OCI-LY1 (cell line): Measurements from ENCODE around the gene AP3D1.

Source experiments
- H2AFZ ChIP-seq: fragments of 200-600 bp; sonication (generic), shearing (Covaris generic); 2 replicates; pipeline ENCODE4 v1.6.0; 2014; ENCODE audit warnings: antibody characterized with exemption, mild to moderate bottlenecking, low read length
- H3F3A ChIP-seq: fragments of 200-600 bp; sonication (generic), shearing (Covaris generic); 2 replicates; pipeline ENCODE4 v1.6.0; 2014; ENCODE audit warnings: mild to moderate bottlenecking, antibody characterized with exemption, low read length, moderate library complexity; ENCODE audit not compliant: insufficient read depth
- H3K27ac ChIP-seq: fragments of 200-600 bp; sonication (generic); 2 replicates; pipeline ENCODE4 v1.5.1; 2014; ENCODE audit warnings: low read length, mixed run types, mild to moderate bottlenecking, low read depth; ENCODE audit not compliant: poor library complexity, severe bottlenecking
- H3K27me3 ChIP-seq: fragments of 200-600 bp; sonication (generic); 2 replicates; pipeline ENCODE4 v1.6.0; 2014; ENCODE audit warnings: antibody characterized with exemption, mild to moderate bottlenecking, low read length, moderate library complexity; ENCODE audit not compliant: insufficient read depth
- H3K36me3 ChIP-seq: fragments of 200-600 bp; sonication (generic); 2 replicates; pipeline ENCODE4 v1.6.1; 2014; ENCODE audit warnings: mild to moderate bottlenecking, antibody characterized with exemption, low read length, moderate library complexity, mixed read lengths; ENCODE audit not compliant: insufficient read depth
- H3K4me1 ChIP-seq: fragments of 200-600 bp; sonication (generic); 2 replicates; pipeline ENCODE4 v1.5.1; 2014; ENCODE audit warnings: mild to moderate bottlenecking, low read length, moderate library complexity; ENCODE audit not compliant: insufficient read depth, severe bottlenecking
- H3K4me2 ChIP-seq: fragments of 200-600 bp; sonication (generic), shearing (Covaris generic); 2 replicates; pipeline ENCODE4 v1.6.1; 2014; ENCODE audit warnings: low read length
- H3K4me3 ChIP-seq: fragments of 200-600 bp; sonication (generic); 2 replicates; pipeline ENCODE4 v1.5.1; 2014; ENCODE audit warnings: low read length, low read depth, mild to moderate bottlenecking, mixed read lengths; ENCODE audit not compliant: poor library complexity, severe bottlenecking
- H3K79me2 ChIP-seq: fragments of 200-600 bp; shearing (Covaris generic); 2 replicates; pipeline ENCODE4 v1.6.1; 2016; ENCODE audit warnings: mixed run types, low read length, mixed read lengths; ENCODE audit not compliant: insufficient read depth
- H3K9ac ChIP-seq: fragments of 200-600 bp; sonication (generic), shearing (Covaris generic); 2 replicates; pipeline ENCODE4 v1.6.1; 2014; ENCODE audit warnings: mild to moderate bottlenecking, low read length, mixed read lengths
- H3K9me2 ChIP-seq: fragments of 200-600 bp; sonication (generic), shearing (Covaris generic); 2 replicates; pipeline ENCODE4 v1.6.1; 2014; ENCODE audit warnings: low read depth, mild to moderate bottlenecking, low read length, mixed read lengths
- H3K9me3 ChIP-seq: fragments of 200-600 bp; shearing (Covaris generic); 2 replicates; pipeline ENCODE4 v1.6.1; 2014; ENCODE audit warnings: low read length, mixed read lengths
- H4K20me1 ChIP-seq: fragments of 200-600 bp; sonication (generic), shearing (Covaris generic); 2 replicates; pipeline ENCODE4 v1.6.0; 2016; ENCODE audit warnings: mild to moderate bottlenecking, low read length; ENCODE audit not compliant: insufficient read depth
- CTCF ChIP-seq: fragments of 200-600 bp; sonication (generic), shearing (Covaris generic); IDR thresholded peaks from 2 replicates; pipeline ENCODE4 v1.5.1; 2017; ENCODE audit warnings: mild to moderate bottlenecking, antibody characterized with exemption, low read length, moderate library complexity, mixed read lengths
- EZH2 ChIP-seq: fragments of 200-600 bp; sonication (generic), shearing (Covaris generic); IDR thresholded peaks from 2 replicates; pipeline ENCODE4 v1.8.0; 2017; ENCODE audit warnings: borderline replicate concordance, mixed run types, mild to moderate bottlenecking, antibody characterized with exemption, low read length, moderate library complexity, mixed read lengths

Gene AP3D1

GRCh38 chr19:2164020-2164998 is 12.9 kb upstream of the AP3D1 start:
- no peaks in the 10 kb centered on the region for H3K79me2 ChIP-seq
- H3K4me2 ChIP-seq, result peak overlapping the region; percentile 80

DNA sequence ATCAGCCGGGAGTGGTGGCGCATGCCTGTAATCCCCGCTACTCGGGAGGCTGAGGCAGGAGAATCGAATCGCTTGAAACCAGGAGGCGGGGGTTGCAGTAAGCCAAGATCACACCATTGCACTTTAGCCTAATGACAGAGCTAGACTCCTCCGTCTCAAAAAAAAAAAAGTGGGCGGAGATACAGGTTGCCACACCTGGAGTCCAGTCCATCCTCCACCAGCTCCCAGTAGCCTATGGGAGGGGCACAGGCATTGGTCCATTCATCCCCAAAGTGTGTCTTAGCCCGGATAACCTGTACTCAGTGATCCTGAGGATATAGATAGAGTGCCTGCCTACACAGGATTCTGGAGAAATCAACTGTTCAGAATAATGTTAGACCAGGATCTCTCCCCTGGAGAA is 9.0 kb upstream of the AP3D1 start:
- no peaks in the 10 kb centered on the region for H3K9me2 ChIP-seq
- H3K9me3 ChIP-seq, result no peaks in the 10 kb centered on the region
- no peaks in the 10 kb centered on the region for H4K20me1 ChIP-seq
- H3K27ac ChIP-seq, result no peak overlapping the region
- peaks cover 3% of the 10 kb centered on the region for H3K4me1 ChIP-seq
- H2AFZ ChIP-seq, result no peak overlapping the region
- no peak overlapping the region for H3K4me2 ChIP-seq
- TF ChIP-seq CTCF, result no peak
- no peak for TF ChIP-seq EZH2
- no peaks in the 10 kb centered on the region for H3K27me3 ChIP-seq
- H3K79me2 ChIP-seq, result no peaks in the 10 kb centered on the region
- no peak overlapping the region for H3K4me3 ChIP-seq
- H3K36me3 ChIP-seq, result no peaks in the 10 kb centered on the region
- no peak overlapping the region for H3K9ac ChIP-seq
- no peaks in the 10 kb centered on the region for H3F3A ChIP-seq

More at GRCh38 chr19:2164020-2164998, 12.9 kb upstream of the AP3D1 start:
- peaks cover 5% of the 10 kb centered on the region; the same call in 1 of the 2 replicates for H3K36me3 ChIP-seq
- H3K27ac ChIP-seq, result no peak overlapping the region
- H3K4me3 ChIP-seq, result peak overlapping the region; percentile 91
- H3F3A ChIP-seq, result no peaks in the 10 kb centered on the region
- no peaks in the 10 kb centered on the region for H3K9me2 ChIP-seq
- no peak overlapping the region for H2AFZ ChIP-seq
- TF ChIP-seq CTCF (no peak), EZH2 (no peak)
- H4K20me1 ChIP-seq, result no peaks in the 10 kb centered on the region
- no peaks in the 10 kb centered on the region for H3K9me3 ChIP-seq
- no peaks in the 10 kb centered on the region for H3K27me3 ChIP-seq
- peaks cover 14% of the 10 kb centered on the region for H3K4me1 ChIP-seq
- peak overlapping the region; percentile 87 for H3K9ac ChIP-seq

GRCh38 chr19:2157452-2157851 is 6.1 kb upstream of the AP3D1 start:
- no peak for TF ChIP-seq EZH2
- no peak for TF ChIP-seq CTCF
- no peaks in the 10 kb centered on the region for H3F3A ChIP-seq

More at GRCh38 chr19:2157452-2157851, 6.1 kb upstream of the AP3D1 start:
- Histone ChIP-seq H3K36me3 (no peaks in the 10 kb centered on the region), H3K4me1 (no peaks in the 10 kb centered on the region), H3K9ac (no peak overlapping the region), H4K20me1 (no peaks in the 10 kb centered on the region), H3K27ac (no peak overlapping the region), H3K4me2 (no peak overlapping the region), H3K9me3 (no peaks in the 10 kb centered on the region), H3K9me2 (no peaks in the 10 kb centered on the region), H3K79me2 (no peaks in the 10 kb centered on the region), H2AFZ (no peak overlapping the region), H3K4me3 (no peak overlapping the region), H3K27me3 (no peaks in the 10 kb centered on the region)
